ENCODE results near the gene NHERF2.

The NHERF2 gene

GRCh38 chr16:2015117-2015946 is 11.4 kb upstream of the NHERF2 start:
- no peak overlapping the region for H3K27ac ChIP-seq (ENCODE audit: low read depth, low read length)
- H3K9ac ChIP-seq (ENCODE audit: low read length), result peak overlapping the region; percentile 16

GRCh38 chr16:2015947-2016208 is 10.8 kb upstream of the NHERF2 start:
- H3K9ac ChIP-seq (ENCODE audit: low read length), result peak overlapping the region; percentile 16
- no peak overlapping the region for H3K27ac ChIP-seq (ENCODE audit: low read depth, low read length)
- no peaks in the 10 kb centered on the region for H3K4me1 ChIP-seq (ENCODE audit: control insufficient read depth, insufficient read depth, low read length)
- H3K27me3 ChIP-seq (ENCODE audit: control insufficient read depth, insufficient read depth, low read length), result peaks cover 19% of the 10 kb centered on the region
- no peak overlapping the region for H3K4me3 ChIP-seq (ENCODE audit: low read length)
- H3K36me3 ChIP-seq (ENCODE audit: control insufficient read depth, insufficient read depth, low read length), result no peaks in the 10 kb centered on the region

More at GRCh38 chr16:2015117-2015946, 11.4 kb upstream of the NHERF2 start:
- Histone ChIP-seq H3K4me1 (ENCODE audit: control insufficient read depth, insufficient read depth, low read length) (peaks cover 3% of the 10 kb centered on the region), H3K27me3 (ENCODE audit: control insufficient read depth, insufficient read depth, low read length) (peaks cover 14% of the 10 kb centered on the region), H3K4me3 (ENCODE audit: low read length) (no peak overlapping the region), H3K36me3 (ENCODE audit: control insufficient read depth, insufficient read depth, low read length) (no peaks in the 10 kb centered on the region)

GRCh38 chr16:2016407-2016922 is 10.2 kb upstream of the NHERF2 start:
- no peak overlapping the region for H3K9ac ChIP-seq (ENCODE audit: low read length)
- no peak overlapping the region for H3K27ac ChIP-seq (ENCODE audit: low read depth, low read length)
- H3K4me1 ChIP-seq (ENCODE audit: control insufficient read depth, insufficient read depth, low read length), result no peaks in the 10 kb centered on the region
- no peaks in the 10 kb centered on the region for H3K36me3 ChIP-seq (ENCODE audit: control insufficient read depth, insufficient read depth, low read length)
- H3K4me3 ChIP-seq (ENCODE audit: low read length), result no peak overlapping the region
- peaks cover 19% of the 10 kb centered on the region for H3K27me3 ChIP-seq (ENCODE audit: control insufficient read depth, insufficient read depth, low read length)

- Histone ChIP-seq H3K4me1 (ENCODE audit: control insufficient read depth, insufficient read depth, low read length) (peaks cover 6% of the 10 kb centered on the region), H3K27ac (ENCODE audit: low read depth, low read length) (no peak within 1 kb of the TSS), H3K27me3 (ENCODE audit: control insufficient read depth, insufficient read depth, low read length) (peaks cover 22% of the 10 kb centered on the region), H3K9ac (ENCODE audit: low read length) (no peak within 1 kb of the TSS), H3K36me3 (ENCODE audit: control insufficient read depth, insufficient read depth, low read length) (no peaks in the 10 kb centered on the region), H3K4me3 (ENCODE audit: low read length) (no peak within 1 kb of the TSS)
Measured at GRCh38 chr16:2019518-2019920, 7.2 kb upstream of the NHERF2 start, which contains the start of gene NPW. Gene NPW (plus strand): TSS chr16:2019785.

- Histone ChIP-seq H3K4me1 (ENCODE audit: control insufficient read depth, insufficient read depth, low read length) (peaks cover 6% of the 10 kb centered on the region), H3K4me3 (ENCODE audit: low read length) (no peak overlapping the region), H3K9ac (ENCODE audit: low read length) (no peak overlapping the region), H3K36me3 (ENCODE audit: control insufficient read depth, insufficient read depth, low read length) (no peaks in the 10 kb centered on the region), H3K27ac (ENCODE audit: low read depth, low read length) (no peak overlapping the region), H3K27me3 (ENCODE audit: control insufficient read depth, insufficient read depth, low read length) (peaks cover 22% of the 10 kb centered on the region)
Measured at GRCh38 chr16:2019921-2020831, 6.5 kb upstream of the NHERF2 start.

GRCh38 chr16:2022723-2023091 is 4.0 kb upstream of the NHERF2 start:
- no peak overlapping the region for H3K27ac ChIP-seq (ENCODE audit: low read depth, low read length)
- peaks cover 22% of the 10 kb centered on the region for H3K27me3 ChIP-seq (ENCODE audit: control insufficient read depth, insufficient read depth, low read length)

GRCh38 chr16:2023092-2024031 is 3.3 kb upstream of the NHERF2 start:
- Histone ChIP-seq H3K4me3 (ENCODE audit: low read length) (peak overlapping the region; percentile 44), H3K4me1 (ENCODE audit: control insufficient read depth, insufficient read depth, low read length) (peaks cover 10% of the 10 kb centered on the region)

More at GRCh38 chr16:2022723-2023091, 4.0 kb upstream of the NHERF2 start:
- H3K36me3 ChIP-seq (ENCODE audit: control insufficient read depth, insufficient read depth, low read length), result no peaks in the 10 kb centered on the region
- H3K4me1 ChIP-seq (ENCODE audit: control insufficient read depth, insufficient read depth, low read length), result peaks cover 9% of the 10 kb centered on the region
- peak overlapping the region; percentile 23 for H3K4me3 ChIP-seq (ENCODE audit: low read length)
- H3K9ac ChIP-seq (ENCODE audit: low read length), result no peak overlapping the region

GRCh38 chr16:2024032-2024420 is 2.7 kb upstream of the NHERF2 start:
- H3K4me3 ChIP-seq (ENCODE audit: low read length), result no peak overlapping the region
- no peak overlapping the region for H3K9ac ChIP-seq (ENCODE audit: low read length)
- peaks cover 20% of the 10 kb centered on the region for H3K27me3 ChIP-seq (ENCODE audit: control insufficient read depth, insufficient read depth, low read length)
- peaks cover 10% of the 10 kb centered on the region for H3K4me1 ChIP-seq (ENCODE audit: control insufficient read depth, insufficient read depth, low read length)
- H3K36me3 ChIP-seq (ENCODE audit: control insufficient read depth, insufficient read depth, low read length), result no peaks in the 10 kb centered on the region
- peak overlapping the region; percentile 38 for H3K27ac ChIP-seq (ENCODE audit: low read depth, low read length)

More at GRCh38 chr16:2023092-2024031, 3.3 kb upstream of the NHERF2 start:
- no peaks in the 10 kb centered on the region for H3K36me3 ChIP-seq (ENCODE audit: control insufficient read depth, insufficient read depth, low read length)
- peaks cover 22% of the 10 kb centered on the region for H3K27me3 ChIP-seq (ENCODE audit: control insufficient read depth, insufficient read depth, low read length)
- H3K9ac ChIP-seq (ENCODE audit: low read length), result no peak overlapping the region
- H3K27ac ChIP-seq (ENCODE audit: low read depth, low read length), result peak overlapping the region; percentile 38

GRCh38 chr16:2025251-2025650 is 1.5 kb upstream of the NHERF2 start:
- Histone ChIP-seq H3K9ac (ENCODE audit: low read length) (no peak overlapping the region), H3K4me1 (ENCODE audit: control insufficient read depth, insufficient read depth, low read length) (peaks cover 10% of the 10 kb centered on the region), H3K36me3 (ENCODE audit: control insufficient read depth, insufficient read depth, low read length) (peaks cover 3% of the 10 kb centered on the region), H3K27me3 (ENCODE audit: control insufficient read depth, insufficient read depth, low read length) (peaks cover 8% of the 10 kb centered on the region), H3K27ac (ENCODE audit: low read depth, low read length) (no peak overlapping the region), H3K4me3 (ENCODE audit: low read length) (no peak overlapping the region)

- Histone ChIP-seq H3K4me3 (ENCODE audit: low read length) (peak overlapping the region; percentile 20), H3K27me3 (ENCODE audit: control insufficient read depth, insufficient read depth, low read length) (peaks cover 3% of the 10 kb centered on the region), H3K4me1 (ENCODE audit: control insufficient read depth, insufficient read depth, low read length) (peaks cover 10% of the 10 kb centered on the region), H3K36me3 (ENCODE audit: control insufficient read depth, insufficient read depth, low read length) (peaks cover 3% of the 10 kb centered on the region), H3K27ac (ENCODE audit: low read depth, low read length) (no peak overlapping the region), H3K9ac (ENCODE audit: low read length) (no peak overlapping the region)
Measured at GRCh38 chr16:2025878-2026460, 733 bp upstream of the NHERF2 start.

Measured in rectal smooth muscle tissue (tissue), 1 donor.